DND-41 (cell line): ENCODE results near the gene KRT15.

Experiments
- EZH2 ChIP-seq: IDR thresholded peaks from 3 replicates; pipeline ENCODE4 v1.6.1; 2012; ENCODE audit warnings: borderline replicate concordance, low read depth, mild to moderate bottlenecking, moderate library complexity, low read length, inconsistent platforms; ENCODE audit not compliant: severe bottlenecking
- TF ChIP-seq, protein P1 (sequence below): IDR thresholded peaks from 2 replicates; pipeline ENCODE4 v1.5.1; 2012; ENCODE audit warnings: borderline replicate concordance, low read length, moderate library complexity, mild to moderate bottlenecking; ENCODE audit not compliant: poor library complexity, severe bottlenecking; ENCODE audit errors: extremely low read depth

DNA sequence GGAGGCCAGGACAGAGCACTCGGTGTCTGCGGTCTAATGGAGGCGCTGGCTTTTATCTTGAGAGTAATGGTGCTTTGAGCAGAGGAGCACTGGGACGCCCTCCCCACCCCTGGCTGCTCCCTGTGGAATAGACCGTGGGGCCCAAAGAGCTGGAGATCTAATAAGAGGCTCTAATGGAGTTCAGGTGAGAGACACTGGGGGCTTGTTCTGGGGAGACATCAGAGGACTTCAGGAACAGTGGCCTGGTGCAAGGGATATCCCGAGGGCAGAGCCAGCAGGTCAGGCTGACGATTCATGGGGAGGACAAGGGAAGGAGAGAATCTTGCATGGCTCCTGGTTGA is 18.9 kb upstream of the KRT15 start:
- TF ChIP-seq, protein P1, sequence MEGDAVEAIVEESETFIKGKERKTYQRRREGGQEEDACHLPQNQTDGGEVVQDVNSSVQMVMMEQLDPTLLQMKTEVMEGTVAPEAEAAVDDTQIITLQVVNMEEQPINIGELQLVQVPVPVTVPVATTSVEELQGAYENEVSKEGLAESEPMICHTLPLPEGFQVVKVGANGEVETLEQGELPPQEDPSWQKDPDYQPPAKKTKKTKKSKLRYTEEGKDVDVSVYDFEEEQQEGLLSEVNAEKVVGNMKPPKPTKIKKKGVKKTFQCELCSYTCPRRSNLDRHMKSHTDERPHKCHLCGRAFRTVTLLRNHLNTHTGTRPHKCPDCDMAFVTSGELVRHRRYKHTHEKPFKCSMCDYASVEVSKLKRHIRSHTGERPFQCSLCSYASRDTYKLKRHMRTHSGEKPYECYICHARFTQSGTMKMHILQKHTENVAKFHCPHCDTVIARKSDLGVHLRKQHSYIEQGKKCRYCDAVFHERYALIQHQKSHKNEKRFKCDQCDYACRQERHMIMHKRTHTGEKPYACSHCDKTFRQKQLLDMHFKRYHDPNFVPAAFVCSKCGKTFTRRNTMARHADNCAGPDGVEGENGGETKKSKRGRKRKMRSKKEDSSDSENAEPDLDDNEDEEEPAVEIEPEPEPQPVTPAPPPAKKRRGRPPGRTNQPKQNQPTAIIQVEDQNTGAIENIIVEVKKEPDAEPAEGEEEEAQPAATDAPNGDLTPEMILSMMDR = no peak
- TF ChIP-seq EZH2 = no peak
